H9 (cell line): Measurements from ENCODE around the gene CREB3L2. TPM values are rescaled to one million over a fixed set of nuclear protein-coding genes. Genes with fewer than 3 reads are reported as not detected.
A peak's percentile ranks its signal among the peaks of the same experiment; 100 is the strongest.

Experiments
- DNase-seq: peaks from one replicate; pipeline ENCODE4 v3.0.0-alpha.2; 2017
- H2AFZ ChIP-seq: one replicate; pipeline ENCODE4 v1.6.1; 2013; ENCODE audit warnings: mild to moderate bottlenecking, low read length, control low read depth, moderate library complexity
- H2AK5ac ChIP-seq: 2 replicates; pipeline ENCODE4 v1.6.1; 2013; ENCODE audit warnings: low read length, control low read depth, mixed read lengths; ENCODE audit not compliant: insufficient read length
- H2BK120ac ChIP-seq: one replicate; pipeline ENCODE4 v1.6.1; 2013; ENCODE audit warnings: low read depth, mild to moderate bottlenecking, low read length, control low read depth, inconsistent platforms; ENCODE audit not compliant: poor library complexity, severe bottlenecking
- H2BK12ac ChIP-seq: 2 replicates; pipeline ENCODE4 v1.6.1; 2013; ENCODE audit warnings: low read length, control low read depth, mixed read lengths, low read depth; ENCODE audit not compliant: insufficient read length
- H2BK15ac ChIP-seq: 2 replicates; pipeline ENCODE4 v1.6.1; 2013; ENCODE audit warnings: low read depth, low read length, control low read depth
- H2BK20ac ChIP-seq: one replicate; pipeline ENCODE4 v1.6.1; 2013; ENCODE audit warnings: low read depth, mild to moderate bottlenecking, low read length, control low read depth, inconsistent platforms; ENCODE audit not compliant: poor library complexity, severe bottlenecking
- H2BK5ac ChIP-seq: 2 replicates; pipeline ENCODE4 v1.6.1; 2013; ENCODE audit warnings: low read length, control low read depth, mixed read lengths; ENCODE audit not compliant: insufficient read length
- H3K14ac ChIP-seq: 2 replicates; pipeline ENCODE4 v1.6.1; 2013; ENCODE audit warnings: low read length, control low read depth; ENCODE audit not compliant: insufficient read depth
- H3K18ac ChIP-seq: 2 replicates; pipeline ENCODE4 v1.6.1; 2013; ENCODE audit warnings: low read depth, mild to moderate bottlenecking, mixed read lengths, low read length, control low read depth; ENCODE audit not compliant: insufficient read length
- H3K23ac ChIP-seq: 2 replicates; pipeline ENCODE4 v1.6.1; 2013; ENCODE audit warnings: low read length, control low read depth, mixed read lengths, low read depth; ENCODE audit not compliant: insufficient read length
- H3K23me2 ChIP-seq: 2 replicates; pipeline ENCODE4 v1.6.1; 2013; ENCODE audit warnings: low read depth, mild to moderate bottlenecking, mixed read lengths, low read length, control low read depth; ENCODE audit not compliant: insufficient read length, poor library complexity, severe bottlenecking
- H3K27ac ChIP-seq: 2 replicates; pipeline ENCODE4 v1.5.1; 2013; ENCODE audit warnings: low read length, control low read depth, mixed read lengths, low read depth; ENCODE audit not compliant: insufficient read length
- H3K27me3 ChIP-seq: 2 replicates; pipeline ENCODE4 v1.6.1; 2013; ENCODE audit warnings: low read length, control low read depth, inconsistent platforms; ENCODE audit not compliant: insufficient read depth
- H3K4ac ChIP-seq: 2 replicates; pipeline ENCODE4 v1.6.1; 2013; ENCODE audit warnings: low read depth, mild to moderate bottlenecking, control low read depth, inconsistent platforms, low read length, moderate library complexity
- H3K4me1 ChIP-seq: 2 replicates; pipeline ENCODE4 v1.6.1; 2013; ENCODE audit warnings: low read length, control low read depth, inconsistent platforms; ENCODE audit not compliant: insufficient read depth
- H3K4me2 ChIP-seq: 2 replicates; pipeline ENCODE4 v1.6.1; 2013; ENCODE audit warnings: low read length, control low read depth, mixed read lengths; ENCODE audit not compliant: insufficient read length, insufficient read depth
- H3K56ac ChIP-seq: 2 replicates; pipeline ENCODE4 v1.6.1; 2013; ENCODE audit warnings: low read depth, mild to moderate bottlenecking, mixed read lengths, low read length, control low read depth; ENCODE audit not compliant: insufficient read length
- H3K79me1 ChIP-seq: 2 replicates; pipeline ENCODE4 v1.6.1; 2013; ENCODE audit warnings: low read depth, mild to moderate bottlenecking, moderate library complexity, low read length, control low read depth, inconsistent platforms; ENCODE audit not compliant: insufficient read depth, poor library complexity, severe bottlenecking
- H3K79me2 ChIP-seq: 2 replicates; pipeline ENCODE4 v1.6.1; 2013; ENCODE audit warnings: low read length, control low read depth, inconsistent platforms; ENCODE audit not compliant: insufficient read depth
- H3K9ac ChIP-seq: 2 replicates; pipeline ENCODE4 v1.6.1; 2013; ENCODE audit warnings: low read length, control low read depth, mixed read lengths; ENCODE audit not compliant: insufficient read length; ENCODE audit errors: extremely low read depth
- H3K9me3 ChIP-seq: one replicate; pipeline ENCODE4 v1.6.1; 2013; ENCODE audit warnings: low read depth, low read length, inconsistent platforms; ENCODE audit not compliant: control insufficient read depth
- H3T11ph ChIP-seq: one replicate; pipeline ENCODE4 v1.6.1; 2013; ENCODE audit warnings: mild to moderate bottlenecking, low read length, control low read depth, inconsistent platforms
- H4K20me1 ChIP-seq: one replicate; pipeline ENCODE4 v1.6.1; 2013; ENCODE audit not compliant: control insufficient read depth, insufficient read length, insufficient read depth
- H4K5ac ChIP-seq: 2 replicates; pipeline ENCODE4 v1.6.1; 2013; ENCODE audit warnings: low read depth, mild to moderate bottlenecking, mixed read lengths, low read length, control low read depth; ENCODE audit not compliant: insufficient read length
- H4K8ac ChIP-seq: replicated peaks from 2 replicates; pipeline ENCODE4 v1.6.1; 2013; ENCODE audit warnings: low read length, control low read depth, mixed read lengths, low read depth; ENCODE audit not compliant: insufficient read length
- H4K91ac ChIP-seq: 2 replicates; pipeline ENCODE4 v1.6.1; 2013; ENCODE audit warnings: low read depth, mild to moderate bottlenecking, moderate library complexity, mixed read lengths, low read length, control low read depth; ENCODE audit not compliant: insufficient read length
- H3K27ac Mint-ChIP-seq, 3 experiments: 2 replicates in 2 of 3; 3 replicates in 1 of 3; pipeline ENCODE4 v1.8.0; 2020 to 2021; ENCODE audit warnings: mixed read lengths in 3 of 3, mild to moderate bottlenecking in 1 of 3, moderate library complexity in 1 of 3
- H3K27me3 Mint-ChIP-seq: 2 replicates; pipeline ENCODE4 v1.8.0; 2021; ENCODE audit warnings: low read depth, mild to moderate bottlenecking, moderate library complexity, mixed read lengths
- H3K36me3 Mint-ChIP-seq, 3 experiments: 2 replicates in 2 of 3; 3 replicates in 1 of 3; pipeline ENCODE4 v1.8.0; 2020 to 2021; ENCODE audit warnings: low read depth in 3 of 3, mixed read lengths in 3 of 3; ENCODE audit not compliant: insufficient read depth in 1 of 3
- H3K4me1 Mint-ChIP-seq, 2 experiments: 2 replicates each; pipeline ENCODE4 v1.8.0; 2020; ENCODE audit warnings: mixed read lengths in 2 of 2
- H3K4me3 Mint-ChIP-seq, 2 experiments: 2 replicates in 1 of 2; 3 replicates in 1 of 2; pipeline ENCODE4 v1.8.0; 2020 to 2021; ENCODE audit warnings: mild to moderate bottlenecking in 2 of 2, mixed read lengths in 2 of 2, moderate library complexity in 1 of 2
- H3K9me3 Mint-ChIP-seq, 2 experiments: 2 replicates in 1 of 2; 3 replicates in 1 of 2; pipeline ENCODE4 v1.8.0; 2020; ENCODE audit warnings: mild to moderate bottlenecking in 2 of 2, mixed read lengths in 2 of 2, moderate library complexity in 1 of 2
- CTCF ChIP-seq: fragments of 200-600 bp; sonication (generic); conservative IDR thresholded peaks from 3 replicates; pipeline ENCODE4 v1.8.0; 2021; ENCODE audit warnings: antibody characterized with exemption, mild to moderate bottlenecking
- WGBS: extraction: QIAGEN DNeasy Blood & Tissue Kit; methylation state at CpG from one replicate; pipeline ENCODE4 v1.1.7; 2013; ENCODE audit warnings: missing lambda C conversion rate, low lambda C conversion rate, mixed read lengths; ENCODE audit not compliant: insufficient read length; ENCODE audit errors: extremely low coverage; 5-methylcytosine and 5-hydroxymethylcytosine counted together
- total RNA-seq: library from RNA; stranded (reverse); gene quantifications from 2 replicates; pipeline ENCODE4 v1.2.1, GENCODE V29; 2021

The CREB3L2 gene
- total RNA-seq, 1 experiment from 2014 or later, result 60.7 TPM

GRCh38 chr7:137879357-137880158 is 122.3 kb downstream of the CREB3L2 start:
- H3K27ac Mint-ChIP-seq, result peak overlapping the region; percentile 94 to 98 (median 98)

More at GRCh38 chr7:137879357-137880158, 122.3 kb downstream of the CREB3L2 start:
- peak overlapping the region; percentile 22 to 46; a peak in 4 of 5 replicates for H3K4me3 Mint-ChIP-seq
- Histone ChIP-seq H2BK12ac (no peak overlapping the region), H4K8ac (no peak overlapping the region), H3K4me2 (no peak overlapping the region), H3T11ph (no peak overlapping the region), H3K9me3 (no peaks in the 10 kb centered on the region), H3K4ac (no peak overlapping the region), H4K91ac (peak overlapping the region; percentile 25), H4K5ac (no peak overlapping the region), H2BK5ac (no peak overlapping the region), H2AK5ac (no peak overlapping the region), H3K18ac (peak overlapping the region; percentile 19), H3K27ac (peak overlapping the region; percentile 86), H3K56ac (no peak overlapping the region), H3K79me2 (no peaks in the 10 kb centered on the region), H3K79me1 (no peaks in the 10 kb centered on the region), H2BK15ac (no peak overlapping the region), H3K4me1 (peaks cover 22% of the 10 kb centered on the region), H3K9ac (peak overlapping the region; percentile 16), H3K23ac (no peak overlapping the region), H2BK20ac (no peak overlapping the region), H3K14ac (peak overlapping the region; percentile 0), H3K27me3 (no peaks in the 10 kb centered on the region), H3K23me2 (no peaks in the 10 kb centered on the region), H4K20me1 (no peaks in the 10 kb centered on the region), H2BK120ac (no peak overlapping the region), H2AFZ (no peak overlapping the region)
- H3K27me3 Mint-ChIP-seq, result no peaks in the 10 kb centered on the region; the same call in 1 of the 2 replicates
- H3K9me3 Mint-ChIP-seq, result peaks cover 9 to 11% of the 10 kb centered on the region in 2 experiments
- DNase-seq, result peak; percentile 66
- no CpG with 5 or more reads among the region's 20 CpGs for WGBS
- peaks cover 46 to 73% (median 71%) of the 10 kb centered on the region in 3 experiments for H3K36me3 Mint-ChIP-seq
- TF ChIP-seq CTCF, result no peak
- H3K4me1 Mint-ChIP-seq, result peaks cover 69 to 74% of the 10 kb centered on the region in 2 experiments
